BE2C (cell line): ENCODE measurements around the gene MRPS34.

Source experiments
- DNase-seq: peaks from one replicate; pipeline ENCODE4 v3.0.0-alpha.2; 2020
- H3K27me3 ChIP-seq: fragments of 250-450 bp; sonication (Bioruptor Pico); 2 replicates; pipeline ENCODE4 v1.5.1; 2020; ENCODE audit warnings: mild to moderate bottlenecking
- H3K36me3 ChIP-seq: fragments of 250-450 bp; sonication (Bioruptor Pico); 2 replicates; pipeline ENCODE4 v1.5.1; 2020; ENCODE audit warnings: mild to moderate bottlenecking
- H3K4me1 ChIP-seq: fragments of 250-450 bp; sonication (Bioruptor Pico); 2 replicates; pipeline ENCODE4 v1.5.1; 2020
- H3K4me3 ChIP-seq: 2 replicates; pipeline ENCODE4 v1.5.1; 2011; ENCODE audit warnings: low read depth, low read length
- H3K9me3 ChIP-seq: fragments of 250-450 bp; sonication (Bioruptor Pico); 2 replicates; pipeline ENCODE4 v1.5.1; 2020
- CTCF ChIP-seq: IDR thresholded peaks from 2 replicates; pipeline ENCODE4 v1.5.1; 2012; ENCODE audit warnings: mild to moderate bottlenecking, low read depth, low read length

The MRPS34 gene

GRCh38 chr16:1773703-1774447 lies 941 bp upstream of the MRPS34 start:
- H3K27me3 ChIP-seq: no peaks in the 10 kb centered on the region
- no peak for TF ChIP-seq CTCF
- peak overlapping the region; percentile 92 for H3K4me3 ChIP-seq
- H3K9me3 ChIP-seq: no peaks in the 10 kb centered on the region
- peak; percentile 15 for DNase-seq
- H3K4me1 ChIP-seq: peaks cover 4% of the 10 kb centered on the region
- H3K36me3 ChIP-seq: peaks cover 33% of the 10 kb centered on the region

- DNase-seq: no peak
- no peaks in the 10 kb centered on the region for H3K9me3 ChIP-seq
- no peak for TF ChIP-seq CTCF
- peaks cover 4% of the 10 kb centered on the region for H3K4me1 ChIP-seq
- H3K36me3 ChIP-seq: peaks cover 44% of the 10 kb centered on the region
- H3K27me3 ChIP-seq: no peaks in the 10 kb centered on the region
- peak within 1 kb of the TSS; percentile 92 for H3K4me3 ChIP-seq
Observed at GRCh38 chr16:1772362-1772907, 499 bp downstream of the MRPS34 start, which contains the start of gene EME2. EME2 (plus strand) TSS chr16:1772810; CDS start chr16:1773228, 418 bp downstream.

GRCh38 chr16:1771864-1772361 lies 1.0 kb downstream of the MRPS34 start:
- Histone ChIP-seq H3K4me1 (peaks cover 4% of the 10 kb centered on the region), H3K4me3 (peak overlapping the region; percentile 92), H3K27me3 (no peaks in the 10 kb centered on the region), H3K9me3 (no peaks in the 10 kb centered on the region), H3K36me3 (peaks cover 46% of the 10 kb centered on the region)
- DNase-seq: no peak
- TF ChIP-seq CTCF: no peak

GRCh38 chr16:1771188-1771863 lies 1.6 kb downstream of the MRPS34 start, which contains the start of gene NME3:
NME3 (minus strand) TSS chr16:1771543; CDS start chr16:1771534, 9 bp downstream.
- Histone ChIP-seq H3K27me3 (no peaks in the 10 kb centered on the region), H3K4me1 (peaks cover 4% of the 10 kb centered on the region), H3K36me3 (peaks cover 49% of the 10 kb centered on the region), H3K9me3 (no peaks in the 10 kb centered on the region), H3K4me3 (peak within 1 kb of the TSS; percentile 92)
- DNase-seq: peak; percentile 77
- TF ChIP-seq CTCF: no peak

- TF ChIP-seq CTCF: no peak
- peak; percentile 84 for DNase-seq
- H3K4me3 ChIP-seq: peak overlapping the region; percentile 92
- H3K9me3 ChIP-seq: no peaks in the 10 kb centered on the region
- peaks cover 4% of the 10 kb centered on the region for H3K4me1 ChIP-seq
- peaks cover 53% of the 10 kb centered on the region for H3K36me3 ChIP-seq
- H3K27me3 ChIP-seq: no peaks in the 10 kb centered on the region
Observed at GRCh38 chr16:1770328-1771187, 2.4 kb downstream of the MRPS34 start.
